ENCODE results near the gene C7.

The C7 gene

GRCh38 chr5:40928886-40929448 is 19.7 kb downstream of the C7 start:
- no peak for DNase-seq

DNA sequence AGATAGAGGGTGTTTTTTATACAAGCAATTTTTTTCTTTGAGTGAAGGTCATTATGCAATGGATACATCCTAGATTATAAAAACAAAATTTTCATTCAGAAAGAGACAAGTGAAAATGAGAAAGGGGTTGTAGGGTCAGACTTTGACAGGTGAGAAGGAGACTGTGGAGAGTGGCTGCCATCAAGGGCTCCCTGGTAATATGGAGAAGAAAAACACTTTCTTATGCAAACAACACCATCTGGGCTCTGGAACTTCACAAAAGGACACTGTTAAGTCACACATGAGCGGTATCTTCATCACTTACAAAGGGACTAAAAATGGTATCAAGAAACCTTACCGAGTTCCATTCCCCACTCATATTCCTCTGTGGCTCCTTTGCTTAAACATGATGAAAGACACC is 23.5 kb downstream of the C7 start:
- DNase-seq, result no peak

DNA sequence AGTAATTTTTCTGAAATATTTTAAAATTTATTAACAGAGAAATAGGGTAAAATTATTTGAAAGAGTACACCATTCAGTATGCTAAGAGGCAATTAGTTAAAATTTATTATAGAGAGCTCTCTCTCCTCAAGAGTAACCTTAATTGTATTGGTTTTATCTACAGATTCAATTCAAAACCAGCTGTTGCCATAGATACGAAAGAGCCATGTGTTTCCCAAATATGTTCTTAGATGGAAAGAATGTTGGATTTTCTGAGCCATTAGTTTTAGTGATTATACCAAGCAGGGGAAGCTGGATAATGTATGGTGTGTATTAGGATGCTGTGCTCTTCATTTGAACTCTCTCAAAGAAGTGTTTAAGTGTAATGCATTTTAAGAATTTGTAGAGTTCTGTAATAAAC is 27.8 kb downstream of the C7 start:
- DNase-seq, result no peak

DNA sequence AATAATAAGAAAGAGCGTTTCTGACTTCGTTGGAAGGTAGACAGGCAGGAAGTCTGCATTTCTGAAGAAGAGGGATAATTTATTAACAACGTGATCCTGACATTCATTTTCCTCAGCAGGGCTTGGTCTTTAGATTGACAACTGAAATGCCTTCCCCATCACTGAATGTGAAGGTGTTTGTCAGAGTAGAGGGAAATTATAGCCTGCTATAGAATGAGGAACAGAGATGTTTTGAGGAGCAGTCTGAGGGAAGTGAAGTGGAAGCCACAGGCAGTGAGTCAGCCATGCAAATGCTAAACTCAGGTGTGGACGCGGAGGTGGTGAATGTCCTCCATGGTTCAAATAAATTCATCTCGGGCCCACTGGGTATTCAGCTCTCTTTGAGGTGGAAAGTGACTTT is 30.5 kb downstream of the C7 start:
- DNase-seq, result no peak

DNA sequence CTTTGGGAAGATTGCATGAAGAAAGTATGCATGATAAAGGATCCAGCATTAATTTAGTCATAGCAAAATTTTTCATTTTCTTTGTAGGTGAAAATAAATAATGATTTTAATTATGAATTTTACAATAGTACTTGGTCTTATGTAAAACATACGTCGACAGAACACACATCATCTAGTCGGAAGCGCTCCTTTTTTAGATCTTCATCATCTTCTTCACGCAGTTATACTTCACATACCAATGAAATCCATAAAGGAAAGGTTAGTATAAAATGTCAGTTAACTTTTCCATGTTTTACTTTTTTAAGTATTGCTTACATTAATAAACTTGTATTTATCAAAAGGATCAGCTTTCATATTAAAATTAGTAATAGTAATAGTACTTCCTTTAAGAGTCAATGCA is 35.8 kb downstream of the C7 start:
- no peak for DNase-seq

- DNase-seq, result no peak
Observed at GRCh38 chr5:40955313-40955712, 46.0 kb downstream of the C7 start.

- DNase-seq, result no peak
Observed at GRCh38 chr5:40957048-40957447, 47.8 kb downstream of the C7 start.

GRCh38 chr5:40958811-40959210 is 49.5 kb downstream of the C7 start:
- DNase-seq, result no peak

DNA sequence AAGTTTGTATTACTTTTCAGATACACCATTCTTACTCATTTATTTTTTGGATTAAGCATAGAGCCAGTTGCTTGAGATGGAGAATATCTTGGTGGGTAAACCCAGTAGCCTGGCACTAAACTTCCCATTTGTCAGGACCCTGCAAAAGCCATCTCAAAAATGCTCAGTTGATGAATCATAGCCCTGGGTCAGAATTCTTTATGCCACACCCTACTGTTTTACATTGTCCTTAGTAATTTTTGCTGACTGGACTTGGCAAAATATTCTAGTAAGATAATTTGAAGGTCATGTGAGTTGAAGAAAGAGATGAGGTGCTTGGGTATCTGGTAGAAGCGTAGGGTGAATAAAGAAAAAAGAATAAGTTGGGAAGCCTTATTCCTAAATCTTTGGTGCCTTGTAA is 50.7 kb downstream of the C7 start:
- DNase-seq, result no peak

GRCh38 chr5:40962207-40962955 is 53.1 kb downstream of the C7 start:
- DNase-seq, result no peak

DNA sequence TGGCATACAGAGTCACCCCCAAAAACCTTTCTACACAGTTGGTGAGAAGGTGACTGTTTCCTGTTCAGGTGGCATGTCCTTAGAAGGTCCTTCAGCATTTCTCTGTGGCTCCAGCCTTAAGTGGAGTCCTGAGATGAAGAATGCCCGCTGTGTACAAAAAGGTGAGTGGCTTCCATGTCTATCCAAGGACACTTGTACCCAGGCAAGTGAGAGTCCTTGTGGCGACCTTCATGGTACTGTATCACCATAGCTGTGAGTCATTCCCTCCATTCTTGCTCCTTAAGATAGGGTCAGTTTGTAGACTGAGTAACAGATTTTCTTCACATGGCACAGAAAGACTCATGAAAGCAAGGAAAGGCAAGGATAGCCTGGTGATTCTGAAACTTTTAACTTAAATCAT is 63.1 kb downstream of the C7 start:
- no peak for DNase-seq

DNA sequence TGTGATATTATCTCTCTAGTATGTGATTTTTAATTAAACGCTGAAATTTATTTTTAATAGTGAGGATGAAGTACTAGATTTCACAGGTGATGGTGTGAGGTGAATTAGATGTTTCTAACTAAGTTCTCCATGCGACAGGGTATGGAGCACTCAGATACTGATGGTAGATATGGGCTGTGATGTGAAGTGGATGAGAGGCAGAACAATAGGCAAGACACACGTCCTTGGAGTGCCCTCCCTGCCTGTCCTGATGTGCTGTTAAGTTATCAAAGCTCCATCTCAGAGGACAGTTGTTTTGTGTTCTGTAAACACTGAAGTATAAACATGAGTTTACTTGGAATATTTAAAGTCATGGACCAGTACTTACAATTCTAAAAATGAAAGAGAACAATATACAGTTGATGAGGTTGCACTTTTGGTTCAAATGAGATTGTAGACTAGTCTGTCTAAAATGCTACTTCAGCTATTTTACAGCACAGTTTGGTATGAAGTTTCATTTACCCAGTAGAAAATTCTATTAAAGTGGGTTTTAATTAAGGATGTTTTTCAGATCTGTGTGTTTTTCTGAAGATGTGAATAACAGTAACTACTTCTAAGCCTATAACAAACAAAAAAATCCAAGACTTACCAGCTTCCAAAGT is 64.2 kb downstream of the C7 start:
- no peak for DNase-seq

DNA sequence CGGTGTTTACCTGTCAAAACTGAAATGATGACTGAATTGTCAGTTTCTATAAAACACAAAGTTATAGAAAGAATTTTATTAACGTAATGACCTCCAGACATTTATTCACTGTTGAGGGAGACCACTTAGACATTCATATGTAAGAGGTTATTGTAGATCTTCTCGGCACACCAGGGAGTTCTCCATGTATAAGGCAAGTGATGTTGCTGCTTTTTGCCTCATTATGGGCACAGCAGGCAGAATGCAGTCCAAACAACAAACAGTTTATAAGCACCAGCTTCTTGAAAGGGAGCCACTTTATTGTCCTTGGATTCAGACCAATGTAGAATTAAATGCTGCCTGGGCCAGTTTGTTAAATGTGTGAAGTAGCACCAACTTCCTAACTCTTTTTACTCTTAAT is 66.7 kb downstream of the C7 start:
- DNase-seq, result no peak

DNA sequence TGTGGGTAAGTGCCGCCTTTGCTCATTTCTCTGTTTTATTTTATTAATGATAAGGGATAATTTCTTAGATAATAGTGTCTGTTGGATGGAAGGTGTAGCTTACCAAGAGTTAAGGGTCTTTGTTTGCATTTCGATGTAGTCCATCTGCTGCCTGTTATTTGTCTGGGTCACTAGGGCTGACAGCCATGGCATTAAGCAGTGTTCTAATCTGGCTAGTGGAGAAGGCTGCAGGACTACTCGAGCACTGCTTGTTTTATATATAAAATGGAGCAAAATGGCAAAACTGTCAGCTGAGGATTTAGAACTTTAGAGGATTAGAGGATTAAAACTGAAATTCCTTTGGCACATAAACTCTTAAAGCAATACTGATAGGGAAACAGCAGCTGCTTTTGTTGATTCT is 67.5 kb downstream of the C7 start:
- DNase-seq, result no peak

DNA sequence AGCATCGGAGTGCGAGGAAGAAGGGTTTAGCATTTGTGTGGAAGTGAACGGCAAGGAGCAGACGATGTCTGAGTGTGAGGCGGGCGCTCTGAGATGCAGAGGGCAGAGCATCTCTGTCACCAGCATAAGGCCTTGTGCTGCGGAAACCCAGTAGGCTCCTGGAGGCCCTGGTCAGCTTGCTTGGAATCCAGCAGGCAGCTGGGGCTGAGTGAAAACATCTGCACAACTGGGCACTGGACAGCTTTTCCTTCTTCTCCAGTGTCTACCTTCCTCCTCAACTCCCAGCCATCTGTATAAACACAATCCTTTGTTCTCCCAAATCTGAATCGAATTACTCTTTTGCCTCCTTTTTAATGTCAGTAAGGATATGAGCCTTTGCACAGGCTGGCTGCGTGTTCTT is 72.1 kb downstream of the C7 start:
- DNase-seq, result no peak

- no peak for DNase-seq
Observed at GRCh38 chr5:40983781-40984180, 74.5 kb downstream of the C7 start.

GRCh38 chr5:40984884-40985283 is 75.6 kb downstream of the C7 start:
- DNase-seq, result no peak

GRCh38 chr5:40985501-40985900 is 76.2 kb downstream of the C7 start:
- DNase-seq, result no peak

GRCh38 chr5:40986666-40987065 is 77.4 kb downstream of the C7 start:
- no peak for DNase-seq

- no peak for DNase-seq
Observed at GRCh38 chr5:40987349-40987748, 78.1 kb downstream of the C7 start.

- DNase-seq, result no peak
Observed at GRCh38 chr5:40988746-40989510, 79.6 kb downstream of the C7 start.

DNA sequence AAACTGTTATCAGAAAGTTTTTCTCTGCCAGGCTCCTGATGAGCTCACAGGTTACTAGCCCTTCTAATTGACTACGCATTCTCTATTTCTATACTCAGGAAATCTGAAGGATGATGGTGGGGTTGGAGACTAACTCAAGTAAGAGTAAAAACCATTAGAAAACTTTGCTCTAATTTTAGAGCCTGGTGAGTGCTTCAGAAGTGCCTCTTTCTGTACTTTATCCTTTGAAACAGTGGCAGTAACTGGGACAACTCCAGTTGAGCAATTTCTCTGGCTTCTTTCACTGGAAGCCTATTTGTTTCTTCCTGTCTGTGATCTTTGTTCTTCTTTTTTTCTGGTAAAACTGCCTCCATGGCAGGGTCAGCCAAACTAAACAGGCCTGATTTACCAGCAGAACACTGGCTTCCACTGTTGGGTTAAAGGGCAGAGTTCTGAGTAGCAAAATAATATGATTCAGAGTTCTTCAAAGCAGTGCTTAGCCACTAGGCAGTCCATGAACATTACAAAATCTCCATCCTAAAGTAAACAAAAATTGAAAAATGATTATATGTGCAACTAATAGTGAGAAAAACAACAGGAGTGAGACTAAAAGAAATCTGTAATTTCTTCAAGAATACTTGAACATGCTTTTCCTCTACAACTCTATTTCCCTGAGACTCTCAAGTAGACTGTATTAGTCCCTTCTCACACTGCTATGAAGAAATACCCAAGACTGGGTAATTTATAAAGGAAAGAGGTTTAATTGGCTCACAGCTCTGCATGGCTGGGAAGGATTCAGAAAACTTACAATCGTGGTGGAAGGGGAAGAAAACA is 82.1 kb downstream of the C7 start:
- DNase-seq, result no peak

- DNase-seq, result no peak
Observed at GRCh38 chr5:40991981-40992559, 82.8 kb downstream of the C7 start.

All from stimulated activated CD4-positive, alpha-beta T cell treated with anti-CD3 and anti-CD28 coated beads, Interleukin-2, amount 100 ng/mL, for 48 hours (primary cell).